GM19025 (cell line): ENCODE results near the gene KCNB1.
"Not testable (repeated sequence)": the region's sequence is repeated elsewhere in the genome, so short reads cannot be mapped to it uniquely, and the experiment has no call there.

Source experiments
- ATAC-seq: cut with Tn5 transposase; IDR thresholded peaks from one replicate; pipeline ENCODE4 v1.9.1; 2021; ENCODE audit warnings: mild to moderate bottlenecking, low read depth, moderate library complexity; ENCODE audit not compliant: unreplicated experiment

KCNB1 gene

GRCh38 chr20:49413677-49414076 is 68.8 kb downstream of the KCNB1 start:
- ATAC-seq: no peak

GRCh38 chr20:49412953-49413352 is 69.5 kb downstream of the KCNB1 start:
- ATAC-seq: no peak

GRCh38 chr20:49412254-49412653 is 70.2 kb downstream of the KCNB1 start:
- ATAC-seq: no peak

- no peak for ATAC-seq
These were observed 71.1 kb downstream of the KCNB1 start for GRCh38 chr20:49411221-49411925.

DNA sequence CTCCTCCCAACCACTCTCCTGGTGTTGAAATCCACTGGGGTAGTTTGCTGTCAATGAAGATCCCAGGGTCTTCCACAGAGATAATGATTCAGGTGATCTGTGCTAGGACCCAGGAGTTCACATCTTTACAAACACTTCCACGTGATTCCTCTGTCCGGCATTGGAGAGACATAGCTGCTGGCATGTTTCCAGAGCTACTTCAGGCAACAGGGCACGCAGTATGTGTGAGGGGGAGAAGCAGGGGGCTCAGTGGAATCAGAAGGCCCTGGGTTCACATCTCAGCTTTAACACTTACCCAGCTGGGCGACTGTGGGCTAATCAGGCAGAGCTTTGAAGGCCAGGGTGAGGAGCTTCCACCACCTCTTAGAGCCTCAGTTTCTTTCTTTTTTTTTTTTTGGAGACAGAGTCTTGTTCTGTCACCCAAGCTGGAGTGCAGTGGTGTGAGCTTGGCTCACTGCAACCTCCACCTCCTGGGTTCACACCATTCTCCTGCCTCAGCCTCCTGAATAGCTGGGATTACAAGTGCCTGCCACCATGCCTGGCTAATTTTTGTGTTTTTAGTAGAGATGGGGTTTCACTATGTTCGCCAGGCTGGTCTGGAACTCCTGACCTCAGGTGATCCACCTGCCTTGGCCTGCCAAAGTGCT is 72.4 kb downstream of the KCNB1 start:
- not testable (repeated sequence) for ATAC-seq

- no peak for ATAC-seq
These were observed 73.0 kb downstream of the KCNB1 start for GRCh38 chr20:49409302-49409974.

DNA sequence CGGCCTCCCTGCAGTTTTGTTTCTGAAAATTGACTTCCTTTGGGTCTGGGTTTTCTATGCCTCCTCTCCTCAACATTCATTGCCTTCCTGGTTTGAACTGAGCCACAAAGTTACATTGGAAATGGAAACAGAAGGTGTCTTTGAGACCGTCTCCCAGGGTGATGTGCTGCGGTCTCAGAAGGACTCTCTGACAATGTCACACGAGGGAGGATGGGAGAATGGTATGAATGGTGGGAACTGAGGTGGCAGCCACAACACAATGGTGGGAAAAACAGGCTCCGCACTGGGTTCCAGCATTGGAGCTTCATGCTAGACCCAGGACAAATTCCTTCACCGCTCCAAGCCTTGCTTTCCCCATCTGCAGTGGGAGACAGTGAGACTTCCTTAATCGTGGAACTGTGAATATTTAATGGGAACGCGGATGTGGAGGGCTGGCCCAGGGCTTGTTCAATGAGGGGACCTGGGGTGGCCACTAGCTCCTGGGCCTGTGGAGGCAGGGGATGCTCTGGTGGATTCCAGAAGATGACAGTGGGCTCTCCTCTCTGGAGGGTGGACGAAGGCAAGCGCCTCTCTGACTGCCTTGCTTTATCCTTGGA is 73.9 kb downstream of the KCNB1 start:
- ATAC-seq: no peak

GRCh38 chr20:49406666-49407065 is 75.8 kb downstream of the KCNB1 start:
- ATAC-seq: no peak

GRCh38 chr20:49405696-49406095 is 76.8 kb downstream of the KCNB1 start:
- ATAC-seq: no peak

DNA sequence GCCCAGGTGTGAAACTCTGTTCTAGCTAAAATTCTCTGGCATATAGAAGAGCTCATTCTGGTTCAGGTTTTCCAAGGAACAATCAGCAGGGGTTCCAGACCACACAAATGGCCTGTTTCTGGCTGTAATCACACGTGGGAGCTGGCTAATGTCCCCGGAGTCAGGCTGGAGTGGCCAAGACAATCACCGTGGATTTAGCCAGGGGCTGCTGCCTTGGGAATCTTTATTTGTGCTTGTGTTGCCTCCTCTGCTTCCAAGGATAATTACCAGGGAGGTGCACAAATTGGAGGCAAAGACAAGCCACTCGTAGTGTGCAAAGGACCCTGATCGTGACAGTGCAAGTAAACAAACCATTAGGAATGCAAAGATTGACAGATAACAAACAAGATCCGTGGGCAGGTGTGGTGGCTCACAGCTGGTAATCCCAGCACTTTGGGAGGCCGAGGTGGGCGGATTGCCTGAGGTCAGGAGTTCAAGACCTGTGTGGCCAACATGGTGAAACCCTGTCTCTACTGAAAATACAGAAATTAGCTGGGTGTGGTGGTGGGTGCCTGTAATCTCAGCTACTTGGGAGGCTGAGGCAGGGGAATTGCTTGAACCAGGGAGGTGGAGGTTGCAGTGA is 77.3 kb downstream of the KCNB1 start:
- no peak for ATAC-seq

DNA sequence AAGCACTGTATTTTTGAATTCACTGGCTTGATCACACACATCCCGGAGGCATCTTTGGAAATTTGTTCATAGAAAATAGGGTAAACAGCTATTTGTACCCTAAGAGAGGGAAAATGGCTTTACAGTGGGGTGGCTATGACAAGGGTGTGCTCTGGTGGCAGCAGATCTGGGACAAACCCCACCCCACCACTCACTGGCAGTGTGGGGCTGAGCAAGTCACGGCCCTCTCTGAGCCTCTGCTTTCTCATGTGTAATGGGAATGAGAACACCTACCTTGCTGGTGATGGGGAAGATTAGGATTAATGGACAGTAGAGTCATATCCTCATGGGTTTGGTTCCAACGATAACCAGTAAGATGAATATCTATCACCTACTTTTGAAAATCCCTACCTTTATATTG is 78.0 kb downstream of the KCNB1 start:
- ATAC-seq: no peak

DNA sequence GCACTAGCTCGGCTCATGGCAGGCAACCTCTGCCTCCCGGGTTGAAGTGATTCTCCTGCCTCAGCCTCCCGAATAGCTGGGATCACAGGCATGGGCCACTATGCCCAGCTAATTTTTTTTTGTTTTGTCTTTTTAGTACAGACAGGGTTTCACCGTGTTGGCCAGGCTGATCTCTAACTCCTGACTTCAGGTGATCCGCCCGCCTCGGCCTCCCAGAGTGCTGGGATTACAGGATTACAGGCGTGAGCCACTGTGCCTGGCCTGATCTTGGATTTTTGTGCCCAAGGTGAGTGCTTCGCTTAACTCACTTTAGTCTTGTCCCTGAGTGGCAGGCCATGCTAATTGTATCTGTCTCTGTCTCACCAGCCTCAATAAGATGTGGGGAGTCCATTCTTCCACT is 78.6 kb downstream of the KCNB1 start:
- no peak for ATAC-seq

DNA sequence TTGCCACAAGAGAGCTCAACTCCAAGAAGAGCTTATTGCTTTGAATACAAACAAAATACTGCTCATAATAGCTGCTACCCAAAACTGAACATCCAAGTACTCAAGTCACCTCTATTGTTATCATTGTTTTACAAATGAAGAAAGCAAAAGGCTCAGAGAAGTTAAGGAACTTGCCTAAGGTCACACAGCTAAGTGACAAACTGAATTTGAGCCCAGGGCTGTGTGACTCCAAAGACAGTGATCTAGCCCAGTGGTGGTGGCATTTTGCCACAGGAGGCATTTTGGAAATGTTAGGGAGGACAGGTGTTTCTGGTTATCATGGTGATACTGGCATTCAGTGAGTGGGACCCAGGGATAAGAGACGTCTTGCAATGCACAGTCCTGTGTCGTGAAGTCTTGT is 79.5 kb downstream of the KCNB1 start:
- no peak for ATAC-seq

DNA sequence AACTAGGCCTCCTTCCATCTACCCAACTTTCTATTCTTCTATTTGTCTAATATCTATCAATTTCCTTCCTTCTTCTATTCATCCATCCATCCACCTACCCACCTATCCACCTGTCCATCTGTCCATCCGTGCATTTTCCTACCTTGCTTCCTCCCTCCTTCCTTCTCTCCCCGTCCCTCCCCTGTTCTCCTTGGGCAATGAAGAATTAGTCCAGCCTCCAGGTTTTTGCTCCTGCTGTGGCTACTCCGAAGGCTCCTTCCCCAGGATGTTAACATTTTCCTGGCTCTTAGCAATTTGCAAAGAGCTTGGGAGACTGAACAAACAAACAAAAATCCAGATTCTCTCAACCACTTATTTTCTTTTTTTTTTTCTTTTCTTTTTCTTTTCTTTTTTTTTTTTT is 81.6 kb downstream of the KCNB1 start:
- ATAC-seq: no peak

DNA sequence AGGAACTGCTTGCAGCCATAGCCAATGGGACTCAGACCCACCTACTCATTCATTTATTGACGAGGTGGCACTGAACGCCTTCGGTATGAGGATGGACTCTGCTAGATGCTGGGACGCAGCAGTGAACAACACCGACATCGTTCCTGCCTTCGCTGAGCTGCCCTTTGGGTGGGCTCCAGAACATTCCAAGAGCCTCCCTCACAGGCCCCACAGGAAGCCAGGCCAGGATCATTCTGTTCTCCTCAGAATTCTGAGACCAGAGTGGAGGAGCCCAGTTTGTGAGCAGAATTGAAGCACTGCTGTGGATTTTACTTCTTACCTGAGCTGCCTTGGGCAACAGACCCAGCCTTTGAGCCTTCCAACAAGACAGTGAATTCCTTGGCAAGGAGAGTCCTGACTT is 82.1 kb downstream of the KCNB1 start:
- ATAC-seq: no peak

GRCh38 chr20:49399329-49399728 is 83.1 kb downstream of the KCNB1 start:
- ATAC-seq: no peak

DNA sequence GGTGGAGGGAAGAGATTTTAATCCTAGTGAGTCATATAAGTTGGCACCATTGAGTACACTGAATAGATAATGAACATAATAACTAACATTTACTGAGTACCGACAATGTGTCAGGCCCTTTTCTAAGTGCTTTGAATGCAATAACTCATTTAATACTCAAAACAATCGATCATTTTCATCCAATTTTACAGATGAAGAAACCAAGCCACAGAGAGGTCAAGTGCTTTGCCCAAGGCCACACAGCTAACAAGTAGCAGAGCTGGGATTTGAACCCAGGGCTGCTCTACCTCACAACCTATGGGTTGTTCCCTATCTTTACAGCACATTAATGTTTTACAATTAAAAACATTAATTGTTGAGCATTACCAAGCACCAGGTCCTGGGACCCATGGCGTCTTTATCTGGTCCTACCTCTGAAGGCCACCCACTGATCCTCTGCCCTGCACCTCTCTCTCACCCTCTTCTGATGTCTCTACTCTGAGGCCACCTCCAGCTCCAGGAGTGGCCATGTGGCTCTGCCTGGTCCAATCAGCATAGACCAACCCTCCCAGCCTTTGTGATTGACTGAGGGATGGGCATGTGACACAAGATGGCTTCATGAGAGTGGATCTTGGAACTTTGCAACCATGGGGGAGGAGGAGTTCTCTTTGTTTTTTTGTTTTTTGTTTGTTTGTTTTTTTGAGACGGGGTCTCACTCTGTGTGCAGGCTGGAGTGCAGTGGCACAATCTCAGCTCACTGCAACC is 83.9 kb downstream of the KCNB1 start:
- ATAC-seq: no peak

DNA sequence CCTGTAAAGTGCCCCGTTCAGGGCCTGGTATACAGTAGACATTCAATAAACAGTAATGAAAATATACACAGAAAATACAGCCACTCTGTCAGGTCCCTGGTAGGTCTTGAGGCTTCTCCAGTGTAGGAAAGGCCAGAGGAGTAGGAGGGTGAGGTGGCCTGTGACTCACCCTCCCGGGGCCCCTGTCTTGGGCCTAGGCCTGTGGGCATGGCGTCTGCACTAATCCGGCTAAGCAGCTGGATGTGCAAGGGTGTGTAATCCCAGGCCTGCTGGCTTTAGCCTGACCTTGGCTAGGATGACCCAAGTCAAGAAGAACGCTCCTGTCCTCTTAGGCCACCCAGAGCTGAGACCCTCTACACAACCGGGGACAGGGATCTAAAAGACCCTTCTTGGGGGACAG is 84.9 kb downstream of the KCNB1 start:
- no peak for ATAC-seq

- no peak for ATAC-seq
These were observed 86.2 kb downstream of the KCNB1 start for GRCh38 chr20:49396230-49396629.

DNA sequence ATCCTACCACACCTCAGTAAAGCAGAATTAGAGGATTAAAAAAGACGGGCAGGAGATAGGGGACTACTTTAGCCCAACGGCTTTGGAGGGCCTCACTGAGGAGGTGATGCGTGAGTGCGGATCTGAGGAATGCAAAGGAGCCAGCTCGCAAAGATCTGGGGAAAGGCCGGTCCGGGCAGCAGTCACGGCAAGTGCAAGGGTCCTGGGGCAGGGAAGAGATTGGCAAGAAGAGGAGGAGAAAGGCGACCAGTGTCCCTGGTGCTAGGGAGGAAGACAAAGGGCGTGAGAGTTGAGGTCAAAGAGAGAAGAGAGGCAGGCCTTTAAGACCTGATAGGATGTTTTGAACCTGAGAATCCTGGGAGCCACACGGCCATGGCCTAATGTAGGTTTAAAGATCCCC is 86.8 kb downstream of the KCNB1 start:
- ATAC-seq: no peak
